Measurements from ENCODE around the gene MS4A5. TPM values are rescaled to one million over a fixed set of nuclear protein-coding genes. Genes with fewer than 3 reads are reported as not detected.

MS4A5 gene
- total RNA-seq, 1 experiment from 2014 or later = not detected

GRCh38 chr11:60392361-60392760 is 37.0 kb upstream of the MS4A5 start:
- Mint-ChIP-seq H3K36me3 (no peaks in the 10 kb centered on the region), H3K4me3 (no peak overlapping the region), H3K9me3 (no peaks in the 10 kb centered on the region), H3K27me3 (ENCODE audit: low read depth) (no peaks in the 10 kb centered on the region), H3K27ac (no peak overlapping the region), H3K4me1 (peaks cover 21% of the 10 kb centered on the region)
- no peak for TF ChIP-seq ZNF317 (CRISPR knock-in tag; IDR thresholded peaks at IDR 0.05; ENCODE audit: borderline replicate concordance, low read depth)
- no peak for TF ChIP-seq RORB (CRISPR knock-in tag; IDR thresholded peaks at IDR 0.05)
- TF ChIP-seq PREB (CRISPR knock-in tag; IDR thresholded peaks at IDR 0.05; ENCODE audit: borderline replicate concordance) = no peak
- TF ChIP-seq STAT6 (CRISPR knock-in tag; conservative IDR thresholded peaks at IDR 0.05; ENCODE audit: low read depth) = no peak
- no peak for TF ChIP-seq E2F5 (CRISPR knock-in tag; IDR thresholded peaks at IDR 0.05)
- no peak for TF ChIP-seq RELA (CRISPR knock-in tag; IDR thresholded peaks at IDR 0.05; ENCODE audit: borderline replicate concordance)
- no peak for TF ChIP-seq ZNF425 (CRISPR knock-in tag; conservative IDR thresholded peaks at IDR 0.05)
- no peak for TF ChIP-seq TEAD1 (CRISPR knock-in tag; IDR thresholded peaks at IDR 0.05)
- ATAC-seq (no peak), DNase-seq (ENCODE audit: low spot score) (no peak)
- ChIA-PET CTCF (interaction anchor here (1.6 kb wide), 1 partner anchor 29 kb away, joined by 3 read pairs; no protein-coding TSS in a partner anchor), POLR2A (no interaction called here)

- ATAC-seq (no peak), DNase-seq (ENCODE audit: low spot score) (no peak)
- no peaks in the 10 kb centered on the region for H3K9me3 Mint-ChIP-seq
- TF ChIP-seq ELF4 (CRISPR knock-in tag; IDR thresholded peaks at IDR 0.05; ENCODE audit: low read depth) (no peak), AR (CRISPR knock-in tag; IDR thresholded peaks at IDR 0.05) (no peak), USF1 (CRISPR knock-in tag; IDR thresholded peaks at IDR 0.05) (no peak), CTCF (IDR thresholded peaks at IDR 0.05) (no peak), EMX1 (CRISPR knock-in tag; IDR thresholded peaks at IDR 0.05) (no peak), NFE2L1 (CRISPR knock-in tag; IDR thresholded peaks at IDR 0.05) (no peak), CBFB (CRISPR knock-in tag; IDR thresholded peaks at IDR 0.05; ENCODE audit: low read depth) (no peak), SOX15 (CRISPR knock-in tag; IDR thresholded peaks at IDR 0.05) (no peak), ZNF121 (CRISPR knock-in tag; IDR thresholded peaks at IDR 0.05) (no peak), OVOL2 (CRISPR knock-in tag; IDR thresholded peaks at IDR 0.05; ENCODE audit: borderline replicate concordance) (no peak)
- no peaks in the 10 kb centered on the region for H3K27me3 Mint-ChIP-seq (ENCODE audit: low read depth)
- ChIA-PET CTCF (interaction anchor here (1.6 kb wide), 1 partner anchor 29 kb away, joined by 3 read pairs; no protein-coding TSS in a partner anchor), POLR2A (no interaction called here)
- H3K36me3 Mint-ChIP-seq = no peaks in the 10 kb centered on the region
- no peak overlapping the region for H3K4me3 Mint-ChIP-seq
- H3K27ac Mint-ChIP-seq = no peak overlapping the region
- peaks cover 21% of the 10 kb centered on the region for H3K4me1 Mint-ChIP-seq
Measured at GRCh38 chr11:60393016-60393415, 36.4 kb upstream of the MS4A5 start.

All from WTC11 (cell line).